Stimulated activated naive CD8-positive, alpha-beta T cell treated with anti-CD3 and anti-CD28 coated beads, Interleukin-15, Interleukin-2, amounts not matched to agents 100 U/mL and 50 U/mL, for 24 hours (primary cell): ENCODE results near the gene EGFR.

Source experiments
- ATAC-seq: fragments of 150-1000 bp; cut with Tn5 transposase; one replicate; pipeline ENCODE4 v1.10.0; 2021
- DNase-seq: peaks from one replicate; pipeline ENCODE4 v3.0.0; 2021

EGFR gene

GRCh38 chr7:55063061-55063460 is 44.2 kb downstream of the EGFR start:
- no peak for DNase-seq
- no peak for ATAC-seq

- no peak for ATAC-seq
- DNase-seq: no peak
Observed at GRCh38 chr7:55063633-55064032, 44.8 kb downstream of the EGFR start.

- ATAC-seq (no peak), DNase-seq (no peak)
Observed at GRCh38 chr7:55065079-55065478, 46.3 kb downstream of the EGFR start.

GRCh38 chr7:55065511-55066229 is 46.9 kb downstream of the EGFR start:
- DNase-seq (no peak), ATAC-seq (no peak)

- no peak for ATAC-seq
- no peak for DNase-seq
Observed at GRCh38 chr7:55066524-55066923, 47.7 kb downstream of the EGFR start.

- DNase-seq (no peak), ATAC-seq (no peak)
Observed at GRCh38 chr7:55066938-55067337, 48.1 kb downstream of the EGFR start.

- no peak for ATAC-seq
- DNase-seq: no peak
Observed at GRCh38 chr7:55067748-55068147, 48.9 kb downstream of the EGFR start.

- DNase-seq (no peak), ATAC-seq (no peak)
Observed at GRCh38 chr7:55069271-55069792, 50.5 kb downstream of the EGFR start.

GRCh38 chr7:55070271-55070743 is 51.5 kb downstream of the EGFR start:
- DNase-seq: no peak
- no peak for ATAC-seq

- DNase-seq (no peak), ATAC-seq (no peak)
Observed at GRCh38 chr7:55070854-55071253, 52.0 kb downstream of the EGFR start.

GRCh38 chr7:55071411-55072175 is 52.8 kb downstream of the EGFR start:
- DNase-seq (no peak), ATAC-seq (no peak)

- no peak for ATAC-seq
- no peak for DNase-seq
Observed at GRCh38 chr7:55072251-55072650, 53.4 kb downstream of the EGFR start.

- no peak for DNase-seq
- ATAC-seq: peak; percentile 55
Observed at GRCh38 chr7:55073051-55073511, 54.3 kb downstream of the EGFR start.

- ATAC-seq (peak; percentile 41), DNase-seq (peak; percentile 12)
Observed at GRCh38 chr7:55073976-55074528, 55.2 kb downstream of the EGFR start.

GRCh38 chr7:55075464-55076021 is 56.7 kb downstream of the EGFR start:
- DNase-seq (no peak), ATAC-seq (no peak)

- ATAC-seq: no peak
- DNase-seq: no peak
Observed at GRCh38 chr7:55077561-55078410, 59.0 kb downstream of the EGFR start.

- no peak for ATAC-seq
- no peak for DNase-seq
Observed at GRCh38 chr7:55078465-55079372, 59.9 kb downstream of the EGFR start.

GRCh38 chr7:55080000-55080623 is 61.3 kb downstream of the EGFR start:
- ATAC-seq: no peak

GRCh38 chr7:55081068-55081467 is 62.3 kb downstream of the EGFR start:
- DNase-seq (no peak), ATAC-seq (no peak)

More at GRCh38 chr7:55080000-55080623, 61.3 kb downstream of the EGFR start:
- no peak for DNase-seq
